HG03558 (cell line): ENCODE measurements around the gene ACAD11.
"Not testable (repeated sequence)": the region's sequence is repeated elsewhere in the genome, so short reads cannot be mapped to it uniquely, and the experiment has no call there.

Experiments
- ATAC-seq: cut with Tn5 transposase; IDR thresholded peaks from one replicate; pipeline ENCODE4 v1.9.1; 2021; ENCODE audit warnings: moderate number of reproducible peaks; ENCODE audit not compliant: unreplicated experiment; ENCODE audit errors: extremely low read depth

Gene ACAD11

GRCh38 chr3:132556508-132557159, 103.0 kb downstream of the ACAD11 start:
- no peak for ATAC-seq

DNA sequence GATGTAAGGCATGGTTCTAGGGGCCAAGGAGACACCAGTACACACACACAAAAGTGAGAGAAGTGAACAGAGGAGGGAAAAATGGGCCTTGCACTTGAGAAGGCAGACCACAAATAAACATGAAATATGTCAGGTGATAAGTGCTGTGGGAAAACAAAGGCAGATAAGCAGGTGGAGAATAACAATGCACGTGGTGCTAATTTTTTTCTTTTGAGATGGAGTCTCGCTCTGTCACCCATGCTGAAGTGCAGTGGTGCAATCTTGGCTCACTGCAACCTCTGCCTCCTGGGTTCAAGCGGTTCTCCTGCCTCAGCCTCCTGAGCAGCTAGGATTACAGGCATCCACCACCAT, 103.6 kb downstream of the ACAD11 start:
- not testable (repeated sequence) for ATAC-seq

DNA sequence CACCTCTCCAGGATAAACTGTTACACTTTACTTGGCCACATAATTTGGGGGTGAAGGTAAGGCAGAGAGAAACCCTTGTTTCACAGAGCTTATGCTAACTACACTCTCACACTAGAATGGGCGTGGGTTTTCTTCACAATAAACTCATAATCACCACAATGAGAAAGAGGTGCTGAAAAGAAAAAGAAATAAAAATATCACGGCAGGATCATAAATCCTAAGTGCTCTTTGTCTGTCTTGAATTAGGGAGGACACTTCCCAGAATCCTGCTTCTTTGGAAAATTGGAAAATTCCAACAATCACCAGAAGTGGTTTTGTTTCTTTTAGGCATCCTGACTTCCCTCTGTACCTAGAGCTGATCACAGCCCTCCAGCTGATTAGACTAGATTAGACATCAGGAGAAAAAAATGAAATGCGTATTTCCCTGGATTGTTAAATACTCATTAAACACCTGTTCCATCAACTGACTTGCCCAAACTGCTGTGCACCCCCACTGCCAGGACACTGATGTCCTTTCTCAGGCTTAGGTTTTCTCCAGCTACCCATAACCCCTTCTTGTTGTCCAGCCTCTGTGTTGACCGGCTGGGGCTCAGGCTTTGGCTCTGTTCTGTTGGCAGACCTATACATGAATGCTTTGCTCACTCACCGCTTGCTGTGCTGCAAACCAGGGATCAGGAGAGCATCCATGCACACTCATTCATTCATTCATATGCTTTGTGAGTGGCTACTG, 104.1 kb downstream of the ACAD11 start:
- no peak for ATAC-seq

DNA sequence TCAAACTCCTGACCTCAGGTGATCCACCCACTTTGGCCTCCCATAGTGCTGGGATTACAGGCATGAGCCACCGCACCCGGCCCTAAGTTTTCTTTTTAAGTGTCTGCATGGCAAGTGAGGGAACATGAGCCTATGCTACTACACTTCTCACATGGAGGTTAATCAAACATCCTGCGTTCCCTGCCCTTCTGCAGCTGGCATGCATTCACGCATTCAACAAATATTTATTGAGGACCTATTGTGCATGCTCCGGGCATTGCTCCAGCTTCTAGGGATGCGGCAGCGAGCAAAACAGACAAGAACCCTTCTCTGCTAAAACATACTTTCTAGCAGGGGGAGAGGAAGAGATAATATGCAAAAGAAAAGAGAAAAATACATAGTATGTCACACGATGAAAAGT, 105.2 kb downstream of the ACAD11 start:
- ATAC-seq, result no peak

GRCh38 chr3:132553826-132554225, 105.8 kb downstream of the ACAD11 start:
- ATAC-seq, result no peak

GRCh38 chr3:132550579-132551305, 108.9 kb downstream of the ACAD11 start:
- ATAC-seq, result no peak

- ATAC-seq, result peak; percentile 79
These were observed 109.6 kb downstream of the ACAD11 start for GRCh38 chr3:132549890-132550578.

- no peak for ATAC-seq
These were observed 110.4 kb downstream of the ACAD11 start for GRCh38 chr3:132549169-132549568.

DNA sequence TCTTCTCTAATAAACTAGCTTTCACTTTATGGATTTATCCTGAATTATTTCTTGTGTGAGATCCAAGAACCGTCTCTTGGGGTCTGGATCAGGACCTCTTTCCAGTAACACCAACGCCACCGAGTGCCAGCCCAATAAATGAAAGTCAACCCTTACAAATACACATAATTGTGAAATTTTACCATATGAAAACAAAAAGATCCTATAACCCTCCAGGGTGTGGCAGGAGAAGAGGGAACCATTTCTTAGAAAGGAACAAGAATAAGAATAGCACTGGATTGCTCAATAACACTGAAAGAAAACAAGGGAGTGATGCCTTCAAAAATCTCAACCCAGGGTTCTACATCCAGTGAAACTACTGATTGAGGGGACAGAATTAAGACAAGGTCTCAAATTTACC, 114.1 kb downstream of the ACAD11 start:
- ATAC-seq, result no peak

DNA sequence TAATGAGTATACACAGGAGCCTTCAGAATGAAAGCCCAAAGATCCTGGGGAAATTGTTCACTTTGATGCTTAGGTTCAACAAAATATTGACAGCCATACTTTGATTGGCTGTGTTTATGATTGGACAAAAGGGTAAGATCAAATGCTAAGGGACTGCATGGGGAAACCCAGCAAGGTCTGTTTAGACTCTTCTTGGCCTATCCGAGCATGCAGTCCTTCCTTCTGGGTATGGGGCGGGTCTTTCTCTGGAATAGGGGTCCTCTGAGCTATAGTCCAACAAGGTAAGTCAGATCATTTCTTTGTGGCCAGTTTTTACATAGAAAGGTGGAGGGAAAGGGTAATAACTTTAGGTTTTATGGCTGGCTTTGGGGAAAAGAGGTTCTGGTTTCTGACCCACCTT, 115.5 kb downstream of the ACAD11 start:
- no peak for ATAC-seq

DNA sequence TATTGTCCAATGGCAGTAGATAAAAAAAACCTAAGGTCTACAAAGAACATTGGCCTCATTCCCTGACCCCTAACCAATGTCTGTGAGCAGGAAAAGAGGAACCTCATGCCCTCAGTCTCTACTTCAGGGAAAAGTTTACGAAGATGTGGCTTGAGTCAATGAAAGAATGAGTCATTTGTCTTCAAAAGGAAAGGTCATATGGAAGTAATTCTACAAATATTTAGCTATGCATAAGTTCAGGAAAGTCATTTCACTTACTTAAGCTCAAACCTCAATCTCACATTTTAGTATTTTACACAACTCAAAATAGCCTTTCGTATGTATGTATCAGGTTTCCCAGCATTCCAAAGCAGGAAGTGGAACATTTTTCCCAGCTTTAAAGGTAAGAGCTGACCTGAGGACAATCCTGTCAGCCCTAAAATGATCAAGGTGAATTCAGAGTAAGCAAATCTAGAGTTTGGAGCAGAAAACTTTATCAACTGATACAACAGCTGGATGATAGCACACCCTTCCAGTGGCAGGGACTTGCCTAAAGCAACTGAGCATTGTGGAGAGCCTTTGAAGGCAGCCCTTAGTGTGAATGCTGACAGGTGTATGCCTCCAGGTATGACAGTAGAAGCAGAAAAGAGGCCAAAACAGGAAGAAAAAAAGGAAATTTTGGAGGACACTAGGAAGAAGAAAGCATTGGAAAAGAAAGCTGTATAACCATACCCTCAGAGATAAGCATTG, 116.4 kb downstream of the ACAD11 start:
- ATAC-seq, result no peak

GRCh38 chr3:132542577-132542976, 117.0 kb downstream of the ACAD11 start:
- no peak for ATAC-seq

DNA sequence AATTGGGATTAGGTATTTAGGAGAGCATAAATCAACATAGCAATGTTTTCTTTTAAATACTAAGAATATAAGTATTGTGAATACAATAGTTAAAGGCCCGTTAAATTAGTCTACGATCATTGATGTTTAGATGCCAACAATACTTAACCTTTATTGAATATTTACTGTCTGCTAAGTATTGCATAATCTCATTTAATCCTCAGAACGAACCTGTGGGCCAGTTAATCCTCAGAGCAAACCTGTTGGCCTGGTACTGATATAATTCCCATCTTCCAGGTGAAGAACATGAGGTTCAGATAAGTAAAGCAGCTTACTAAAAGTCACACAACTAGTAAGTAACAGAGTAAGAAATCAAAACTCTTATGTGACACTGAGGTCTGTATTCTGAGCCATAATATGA, 119.9 kb downstream of the ACAD11 start:
- no peak for ATAC-seq

GRCh38 chr3:132538072-132538471, 121.5 kb downstream of the ACAD11 start:
- no peak for ATAC-seq

DNA sequence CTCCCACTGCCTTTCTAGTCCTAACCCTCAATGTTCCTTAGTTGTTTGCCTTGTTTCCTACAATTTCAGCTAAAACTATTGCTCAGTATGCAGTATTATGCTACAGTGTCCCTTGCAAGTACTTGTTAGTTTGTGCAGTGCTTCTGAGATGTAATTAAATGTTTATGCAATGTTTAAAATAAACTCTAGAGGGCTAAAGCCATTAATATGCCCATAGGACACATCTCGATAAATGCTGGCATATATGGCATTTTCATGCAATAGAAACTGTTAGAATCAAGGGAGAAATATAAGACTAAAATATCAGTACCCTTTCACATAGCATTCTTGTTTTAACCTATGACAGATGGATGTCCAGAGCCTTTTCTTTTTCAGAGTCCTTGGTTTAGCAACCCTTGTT, 122.3 kb downstream of the ACAD11 start:
- no peak for ATAC-seq

DNA sequence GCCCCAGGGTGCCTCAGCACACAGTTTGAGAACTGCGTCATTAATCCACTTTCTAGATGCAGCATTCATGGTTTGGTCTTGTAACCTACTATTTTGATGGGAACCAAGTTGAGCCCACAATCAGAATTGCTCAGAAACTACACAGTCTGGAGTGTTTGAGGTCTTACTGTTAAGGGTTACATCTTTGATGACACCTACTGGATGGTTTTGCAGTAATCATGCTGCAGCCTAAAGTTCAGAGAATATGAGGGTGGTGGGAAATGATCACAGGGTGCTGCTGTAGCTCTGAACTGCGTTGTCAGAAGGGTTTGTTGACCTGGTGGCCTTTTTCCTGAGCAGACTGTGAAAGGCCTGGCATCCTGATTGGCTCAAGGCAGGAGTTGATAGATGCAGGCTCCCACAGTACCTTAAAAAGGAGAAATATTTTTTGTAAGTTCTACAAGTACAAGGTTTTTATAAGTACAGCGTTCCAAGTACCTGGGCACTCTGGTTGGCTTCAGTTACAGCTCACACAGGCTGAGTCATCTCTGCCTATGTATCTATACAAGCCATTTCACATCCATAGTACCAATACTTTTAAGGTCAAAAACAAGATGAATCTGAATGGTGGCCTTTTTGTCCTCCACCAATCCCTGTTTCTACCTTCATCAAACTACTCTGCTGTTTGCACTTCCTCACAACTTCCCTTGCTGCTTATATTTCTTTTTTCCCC, 123.0 kb downstream of the ACAD11 start:
- no peak for ATAC-seq

DNA sequence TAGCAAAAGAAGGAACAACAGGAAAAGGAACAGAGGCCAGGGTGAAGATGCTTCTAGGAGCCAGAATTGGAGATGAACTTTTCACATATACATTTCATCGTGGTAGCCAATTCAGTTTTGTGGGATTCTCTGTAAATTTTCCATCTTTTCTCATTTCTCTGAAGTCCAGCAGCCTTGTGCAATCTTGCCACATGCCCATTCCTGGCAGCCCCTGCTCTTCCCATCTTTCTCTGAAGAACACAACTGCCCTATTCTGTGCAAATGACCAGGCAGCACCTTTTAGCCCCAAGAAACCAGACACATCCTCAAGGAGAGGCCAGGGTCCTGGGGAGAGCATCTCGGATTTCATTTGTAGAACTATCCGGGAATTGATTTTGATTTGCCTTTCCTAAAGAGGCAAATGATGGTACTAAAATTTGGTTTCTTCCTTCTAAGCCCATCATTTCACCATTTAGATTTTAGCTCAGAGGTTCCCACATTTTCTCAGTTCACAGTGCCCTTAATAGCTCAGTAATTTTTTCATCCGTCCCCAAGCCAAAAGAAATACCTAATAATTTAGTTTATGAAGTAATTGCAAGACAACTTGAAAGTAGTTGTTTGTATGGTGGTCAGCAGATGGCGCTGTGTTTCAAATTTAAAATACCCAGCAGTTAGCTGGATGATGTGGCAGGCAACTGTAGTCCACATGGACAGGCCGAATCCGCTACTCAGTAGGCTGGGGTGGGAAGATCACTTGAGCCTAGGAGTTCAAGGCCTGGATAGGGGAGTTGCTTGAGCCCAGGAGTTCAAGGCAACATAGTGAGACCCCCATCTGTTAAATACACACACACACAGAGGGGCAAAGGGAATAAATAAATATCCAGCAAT, 123.8 kb downstream of the ACAD11 start:
- ATAC-seq, result no peak

GRCh38 chr3:132530624-132531023, 129.0 kb downstream of the ACAD11 start:
- no peak for ATAC-seq

DNA sequence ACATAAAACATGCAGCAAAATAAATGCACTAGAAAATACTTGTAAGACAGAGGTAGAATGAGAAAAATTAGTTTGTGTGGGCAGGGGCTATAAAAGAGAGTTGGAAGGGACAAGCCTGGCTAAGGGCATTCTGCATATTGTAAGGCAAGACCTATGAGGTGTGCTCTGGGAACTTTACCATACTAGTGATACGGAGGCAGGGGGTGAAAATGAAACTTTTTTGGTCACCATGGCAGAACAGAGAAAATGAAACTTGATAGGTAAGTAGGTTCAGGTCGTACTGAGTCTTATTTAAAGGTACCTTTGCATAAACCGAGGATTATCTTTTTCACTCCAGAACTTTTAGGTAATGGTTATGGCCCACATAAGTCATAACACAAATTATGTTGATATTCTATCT, 137.3 kb downstream of the ACAD11 start:
- peak; percentile 86 for ATAC-seq
